22Rv1 (cell line): ENCODE data around the gene FBXL4.

Experiments
- CTCF ChIP-seq: fragments of 450-650 bp; IDR thresholded peaks from 2 replicates; pipeline ENCODE4 v1.5.1; 2017; ENCODE audit warnings: mild to moderate bottlenecking
- ZFX ChIP-seq: fragments of 450-650 bp; IDR thresholded peaks from 2 replicates; pipeline ENCODE4 v1.6.1; 2017; ENCODE audit warnings: antibody characterized with exemption, borderline replicate concordance

GRCh38 chr6:98928688-98929087 is 19.1 kb downstream of the FBXL4 start:
- TF ChIP-seq CTCF (no peak), ZFX (no peak)
